Measurements from ENCODE around the gene WDR33. TPM values are rescaled to one million over a fixed set of nuclear protein-coding genes. Genes with fewer than 3 reads are reported as not detected.

The WDR33 gene

Small RNA genes lying within 50 kb of the gene (small RNA-seq; reads per million reads assigned to genes)
- gene RF00017 (ENCODE audit: low read depth) = not detected
- not detected for gene RF00019 (ENCODE audit: low read depth)
- gene RNU6-395P (ENCODE audit: low read depth) = not detected
- gene RNY4P7 (ENCODE audit: low read depth) = 4.6 reads per million, percentile 50 among the genes with 10 or more reads in this experiment

All from mesenchymal stem cell (in vitro differentiated cells and primary cell).